SKM-1 treated with dmso at 0.1 percent for 144 hours (cell line): ENCODE results near the gene RAB17.

ENCODE experiments used
- DNase-seq: peaks from one replicate; lab custom pipeline; 2025; ENCODE audit not compliant: unreplicated experiment; lab: John Stamatoyannopoulos, UW

The RAB17 gene

DNA sequence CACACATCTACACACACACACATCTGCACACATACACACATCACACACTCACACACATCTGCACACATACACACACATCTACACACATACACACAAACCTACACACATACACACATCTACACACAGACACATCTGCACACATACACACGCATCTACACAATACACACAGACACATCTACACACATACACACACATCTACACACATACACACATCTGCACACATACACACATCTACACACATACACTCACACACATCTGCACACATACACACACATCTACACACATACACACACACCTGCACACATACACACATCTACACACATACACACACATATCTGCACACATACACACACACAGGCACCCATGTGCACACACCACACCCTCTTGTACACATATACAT is 24.6 kb downstream of the RAB17 start:
- no peak for DNase-seq

GRCh38 chr2:237564526-237565131 is 25.9 kb downstream of the RAB17 start:
- no peak for DNase-seq

GRCh38 chr2:237563816-237564215 is 26.7 kb downstream of the RAB17 start:
- no peak for DNase-seq

DNA sequence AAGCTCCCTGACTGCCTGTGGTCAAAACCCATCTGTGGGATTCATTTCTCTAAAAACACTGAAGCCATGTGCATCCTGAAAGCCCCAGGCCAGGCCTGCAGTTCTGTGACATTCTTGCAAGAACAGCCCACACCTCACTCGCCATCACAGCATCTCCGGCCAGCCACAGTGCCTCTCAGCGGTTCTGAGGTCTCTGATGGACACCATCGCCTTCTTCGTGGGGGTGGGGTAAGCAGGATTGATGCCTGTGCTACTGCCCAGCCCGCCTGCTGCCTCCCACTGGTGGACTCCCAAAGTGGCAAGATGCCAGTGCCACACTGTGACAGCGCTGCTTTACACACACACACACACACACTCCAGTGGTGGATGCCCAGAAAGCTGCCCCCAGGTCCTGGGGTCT is 29.3 kb downstream of the RAB17 start:
- DNase-seq = no peak

GRCh38 chr2:237558961-237559641 is 31.4 kb downstream of the RAB17 start:
- DNase-seq = no peak

DNA sequence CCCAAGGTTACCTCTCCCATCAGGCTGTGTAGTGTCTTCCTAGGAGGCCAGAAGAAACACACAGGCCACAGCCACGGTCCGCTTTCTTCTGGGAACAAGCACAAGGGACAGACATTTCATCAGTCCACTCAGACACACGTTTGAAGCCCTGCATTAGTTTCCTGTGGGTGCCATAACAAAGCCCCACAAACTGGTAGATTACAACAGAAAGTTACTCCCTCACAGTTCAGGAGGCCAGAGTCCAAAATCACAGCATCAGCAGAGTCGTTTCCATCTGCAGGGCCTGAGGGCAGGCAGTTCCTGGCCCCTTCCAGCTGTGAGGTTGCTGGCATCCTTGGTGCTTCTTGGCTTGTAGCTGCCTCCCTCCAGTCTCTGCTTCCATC is 32.9 kb downstream of the RAB17 start:
- DNase-seq = no peak

GRCh38 chr2:237556773-237557632 is 33.5 kb downstream of the RAB17 start:
- DNase-seq = no peak

DNA sequence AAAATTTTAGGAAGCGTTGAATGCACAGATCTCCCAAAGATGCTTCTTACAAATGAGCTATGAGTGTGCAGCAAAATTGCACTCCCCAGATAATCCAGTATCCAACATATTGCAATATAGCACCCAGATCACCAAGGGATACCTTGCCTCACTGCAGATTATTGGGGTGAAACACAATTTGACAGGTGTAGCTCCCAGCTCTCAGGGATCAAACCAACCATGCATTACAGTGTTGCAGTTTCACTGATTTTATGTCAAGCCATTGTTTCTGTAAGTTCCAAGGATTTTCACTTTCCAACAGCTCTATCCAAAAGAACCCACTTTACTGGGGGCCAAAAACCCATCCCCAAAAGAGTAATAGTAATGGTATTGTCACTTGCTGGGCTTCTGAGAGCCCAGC is 35.0 kb downstream of the RAB17 start:
- no peak for DNase-seq

- DNase-seq = no peak
These were observed 36.6 kb downstream of the RAB17 start for GRCh38 chr2:237553948-237554347.

GRCh38 chr2:237552908-237553307 is 37.6 kb downstream of the RAB17 start:
- no peak for DNase-seq

DNA sequence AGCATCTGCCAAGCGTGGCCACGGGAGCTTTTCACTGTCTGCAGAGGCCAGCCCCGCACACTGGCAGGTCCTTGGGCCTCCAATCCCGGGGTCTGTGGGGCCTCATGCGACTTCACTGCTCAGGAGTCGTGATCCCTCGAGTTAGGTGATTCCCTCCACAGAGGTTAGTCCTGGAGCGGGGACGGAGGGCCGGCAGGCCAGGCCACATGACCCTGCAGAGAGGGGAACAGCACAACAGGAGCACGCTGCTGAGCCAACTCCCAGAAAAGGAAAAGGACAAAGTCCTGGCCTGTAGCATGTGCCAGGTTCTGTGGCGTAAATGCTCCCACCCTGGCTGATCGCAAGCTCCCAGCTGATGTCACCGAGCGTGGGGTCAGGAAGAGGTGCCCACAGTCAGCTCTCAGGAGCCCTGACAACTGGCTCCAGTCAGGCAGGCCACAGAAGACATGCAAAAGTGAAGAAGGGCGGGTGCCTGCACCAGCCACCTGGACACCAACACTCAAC is 39.4 kb downstream of the RAB17 start:
- no peak for DNase-seq

DNA sequence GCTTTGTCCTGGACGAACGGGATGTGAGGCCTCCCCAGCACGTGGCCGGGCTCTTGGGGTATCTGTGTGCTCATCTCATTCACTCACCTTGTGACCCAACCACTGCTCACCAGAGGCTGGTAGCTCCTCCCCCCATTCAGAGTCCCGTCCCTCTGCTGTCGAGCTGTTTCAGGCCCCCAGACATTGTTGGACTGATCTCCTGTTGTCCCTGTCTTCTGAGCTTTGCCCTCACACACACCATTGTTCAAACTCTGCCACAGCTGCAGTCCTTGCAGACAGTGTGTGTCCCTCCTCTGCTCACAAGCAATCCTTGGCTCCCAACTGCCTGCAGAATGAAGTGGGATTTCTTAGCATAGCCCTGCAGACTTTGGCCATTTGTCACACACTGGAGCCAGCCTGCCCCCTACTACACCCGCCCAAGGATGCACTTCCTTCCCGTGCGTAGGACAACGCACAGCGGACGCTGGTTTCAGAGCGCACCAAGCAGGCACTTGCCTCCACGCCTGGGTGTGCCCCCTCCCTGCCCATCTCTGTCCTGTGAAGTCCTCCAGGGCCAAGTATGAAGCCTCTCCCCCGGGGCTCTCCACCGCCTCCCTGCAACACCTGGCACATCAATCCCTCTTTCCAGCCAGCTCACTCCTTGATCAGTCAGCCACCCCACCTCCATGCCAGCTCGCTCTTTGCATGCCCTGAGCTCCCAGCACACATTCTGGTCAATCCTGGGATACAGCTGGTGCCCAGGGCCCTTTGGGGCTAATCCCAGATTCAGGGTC is 40.7 kb downstream of the RAB17 start:
- no peak for DNase-seq

GRCh38 chr2:237549216-237549615 is 41.3 kb downstream of the RAB17 start:
- no peak for DNase-seq

GRCh38 chr2:237547841-237548416 is 42.6 kb downstream of the RAB17 start:
- DNase-seq = no peak

GRCh38 chr2:237546876-237547395 is 43.6 kb downstream of the RAB17 start:
- no peak for DNase-seq

DNA sequence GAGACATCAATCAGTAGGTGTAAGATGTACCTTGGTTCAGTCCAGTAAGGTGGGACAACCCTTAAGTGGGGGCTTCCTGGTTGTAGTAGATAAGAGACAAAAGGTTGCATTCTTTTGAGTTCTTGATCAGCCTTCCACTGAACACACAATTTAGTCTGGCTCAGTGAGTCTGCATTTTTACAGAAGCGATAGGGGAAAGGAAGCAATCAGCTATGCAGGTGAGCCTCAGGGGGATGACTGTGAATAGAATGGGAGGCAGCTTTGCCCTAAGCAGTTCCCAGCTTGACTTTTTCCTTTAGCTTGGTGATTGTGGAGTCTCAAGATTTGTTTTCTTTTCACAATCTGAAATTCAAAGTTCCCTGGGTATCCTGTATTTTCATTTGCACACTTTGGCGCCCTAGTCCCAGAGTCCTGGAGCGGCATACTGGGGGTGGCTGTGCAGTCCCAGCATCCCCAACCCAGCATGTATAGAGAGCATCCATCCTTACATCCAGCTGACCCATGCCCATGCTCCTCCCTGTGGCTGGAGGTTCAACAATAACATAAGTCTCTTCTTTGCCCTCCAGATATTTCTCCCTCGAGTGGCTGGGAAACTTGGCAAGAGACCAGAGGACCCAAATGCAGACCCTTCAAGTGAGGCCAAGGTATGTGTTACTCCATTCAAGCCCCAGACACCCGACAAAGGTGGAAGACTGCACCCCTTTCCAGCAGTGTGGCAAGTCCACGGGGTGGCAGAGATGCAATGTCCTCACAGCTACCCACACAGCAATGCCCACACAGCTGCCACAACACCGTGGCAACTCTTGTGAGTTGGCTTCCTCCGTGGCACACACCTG is 44.3 kb downstream of the RAB17 start:
- DNase-seq = no peak

DNA sequence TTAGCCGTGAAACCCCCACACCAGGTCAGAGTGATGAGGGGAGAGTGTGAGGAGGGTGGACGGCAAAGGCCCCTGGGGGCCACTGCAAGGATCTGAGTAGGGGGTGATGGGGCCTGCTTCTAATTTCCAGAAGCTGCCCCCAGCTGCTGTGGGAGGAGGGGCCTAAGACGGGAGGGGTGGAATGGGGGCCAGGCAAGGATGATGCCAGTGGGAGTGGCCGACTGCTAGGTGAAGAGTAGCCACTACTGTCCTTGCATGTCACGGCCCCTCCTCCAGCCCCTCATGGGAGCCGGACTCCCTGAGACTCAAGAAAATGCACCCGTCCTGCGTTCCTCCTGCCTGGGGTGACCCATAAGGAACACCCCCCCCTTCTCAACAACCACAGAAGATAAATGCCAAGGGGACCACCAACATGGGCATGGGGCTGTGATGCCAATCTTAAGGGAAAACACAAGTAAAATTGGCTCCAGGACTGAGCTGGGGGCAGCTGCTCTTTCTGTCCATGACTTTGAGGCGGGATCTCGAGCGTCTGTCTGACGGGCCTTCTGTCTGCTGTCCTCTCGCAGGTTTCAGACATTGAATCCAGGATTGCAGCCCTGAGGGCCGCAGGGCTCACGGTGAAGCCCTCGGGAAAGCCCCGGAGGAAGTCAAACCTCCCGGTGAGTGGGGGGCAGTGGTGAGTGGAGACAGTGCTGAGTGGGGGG is 48.4 kb downstream of the RAB17 start:
- no peak for DNase-seq

DNA sequence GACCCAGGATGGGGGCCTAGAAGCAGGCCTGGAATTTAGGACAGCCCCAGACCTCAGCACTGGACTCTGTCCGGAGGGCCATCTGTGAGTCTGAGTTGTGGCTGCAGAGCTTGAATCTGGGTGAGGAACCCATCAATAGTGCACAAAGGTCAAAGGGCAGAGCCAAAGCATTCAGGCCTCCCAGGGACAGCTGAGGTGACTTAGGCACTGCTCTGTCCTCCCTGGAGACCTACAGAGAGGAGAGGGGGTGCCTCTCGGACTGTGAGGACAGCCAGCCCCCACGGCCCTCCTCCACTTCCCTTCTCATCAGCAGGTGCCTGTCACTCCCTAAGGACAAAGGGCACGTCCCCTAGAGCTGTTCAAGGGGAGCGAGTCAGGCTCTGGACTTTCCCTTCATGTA is 49.3 kb downstream of the RAB17 start:
- no peak for DNase-seq

DNA sequence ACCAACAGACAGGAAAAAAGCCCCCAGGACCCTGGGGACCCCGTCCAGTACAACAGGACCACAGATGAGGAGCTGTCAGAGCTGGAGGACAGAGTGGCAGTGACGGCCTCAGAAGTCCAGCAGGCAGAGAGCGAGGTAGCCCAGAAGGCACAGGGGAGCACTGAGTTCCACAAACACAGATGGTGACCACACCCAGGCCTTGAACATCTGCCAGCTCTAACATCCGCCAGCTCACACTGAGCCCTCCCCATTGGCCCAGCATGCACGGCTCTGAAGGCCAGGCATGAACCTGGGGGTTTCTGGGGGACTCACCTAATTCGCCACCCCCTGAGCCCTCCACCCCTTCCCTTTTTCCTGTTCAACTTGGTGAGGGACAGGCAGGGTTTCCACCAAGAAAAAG is 49.7 kb downstream of the RAB17 start:
- DNase-seq = no peak
